ENCODE measurements around the gene SARNP. TPM values are rescaled to one million over a fixed set of nuclear protein-coding genes. Genes with fewer than 3 reads are reported as not detected.

The SARNP gene
- total and polyA plus RNA-seq, 9 of the 15 experiments (the other 6 are each of a cell fraction or from before 2014, with no cell fraction given): 70.1 to 400 (median 198) TPM

DNA sequence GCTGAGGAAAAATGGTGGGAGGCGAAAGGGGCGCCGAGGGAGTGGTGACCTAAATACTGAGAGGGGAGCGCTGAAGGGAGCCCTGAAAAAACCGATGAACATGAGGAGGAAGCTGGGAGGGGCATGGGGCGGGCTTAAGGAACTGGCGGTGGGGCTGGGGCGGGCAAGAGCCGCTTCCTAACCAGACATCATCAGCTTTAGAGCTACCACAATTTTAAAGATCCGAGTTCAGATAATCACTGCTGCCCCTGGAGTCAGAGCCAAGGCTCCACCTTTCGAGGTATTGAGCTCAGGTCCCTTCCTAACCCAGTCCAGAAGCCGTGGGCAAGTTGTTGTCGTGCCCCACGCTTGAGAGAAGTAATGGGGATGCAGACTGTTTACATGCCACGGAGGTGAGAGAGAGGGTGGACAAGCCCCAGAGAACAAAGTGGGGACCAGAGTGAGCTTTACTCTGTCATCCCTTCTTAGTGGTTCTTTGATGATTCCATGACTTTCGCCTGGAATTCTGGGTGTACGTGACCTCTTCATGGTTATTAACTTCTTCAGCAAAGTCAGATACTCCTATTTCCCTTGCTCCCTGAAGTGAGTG lies 710 bp upstream of the SARNP start (continued):
- TF ChIP-seq, protein P1, sequence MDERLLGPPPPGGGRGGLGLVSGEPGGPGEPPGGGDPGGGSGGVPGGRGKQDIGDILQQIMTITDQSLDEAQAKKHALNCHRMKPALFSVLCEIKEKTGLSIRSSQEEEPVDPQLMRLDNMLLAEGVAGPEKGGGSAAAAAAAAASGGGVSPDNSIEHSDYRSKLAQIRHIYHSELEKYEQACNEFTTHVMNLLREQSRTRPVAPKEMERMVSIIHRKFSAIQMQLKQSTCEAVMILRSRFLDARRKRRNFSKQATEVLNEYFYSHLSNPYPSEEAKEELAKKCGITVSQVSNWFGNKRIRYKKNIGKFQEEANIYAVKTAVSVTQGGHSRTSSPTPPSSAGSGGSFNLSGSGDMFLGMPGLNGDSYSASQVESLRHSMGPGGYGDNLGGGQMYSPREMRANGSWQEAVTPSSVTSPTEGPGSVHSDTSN (CRISPR knock-in tag; IDR thresholded peaks at IDR 0.05; ENCODE audit: low read depth): no peak
- TF ChIP-seq, protein P1 (tag; conservative IDR thresholded peaks at IDR 0.05; ENCODE audit: low read depth): no peak
- TF ChIP-seq JUNB (CRISPR knock-in tag; conservative IDR thresholded peaks at IDR 0.05) (no peak), ZNF644 (tag; IDR thresholded peaks at IDR 0.05; ENCODE audit: low read depth) (no peak), RBM39 (optimal IDR thresholded peaks at IDR 0.05; ENCODE audit: low read depth, low read length) (no peak), NFATC3 (IDR thresholded peaks at IDR 0.05) (no peak), CHD1 (IDR thresholded peaks at IDR 0.05; ENCODE audit: low read length) (no peak), PHF20 (IDR thresholded peaks at IDR 0.05; ENCODE audit: partially characterized antibody) (peak; percentile 66), ZNF324 (CRISPR knock-in tag; IDR thresholded peaks at IDR 0.05) (no peak), ZBTB7A (IDR thresholded peaks at IDR 0.05; ENCODE audit: borderline replicate concordance, control insufficient read depth, low read depth, low read length) (0 out of 2 replicates have a peak, but pooled peaks have one; percentile 1), STAT5A (IDR thresholded peaks at IDR 0.05; ENCODE audit: borderline replicate concordance, low read length) (no peak), ZNF384 (IDR thresholded peaks at IDR 0.05; ENCODE audit: low read depth, low read length) (no peak), HDAC2 (IDR thresholded peaks at IDR 0.05) (0 out of 2 replicates have a peak, but pooled peaks have one; percentile 77)
- TF ChIP-seq, protein P2, sequence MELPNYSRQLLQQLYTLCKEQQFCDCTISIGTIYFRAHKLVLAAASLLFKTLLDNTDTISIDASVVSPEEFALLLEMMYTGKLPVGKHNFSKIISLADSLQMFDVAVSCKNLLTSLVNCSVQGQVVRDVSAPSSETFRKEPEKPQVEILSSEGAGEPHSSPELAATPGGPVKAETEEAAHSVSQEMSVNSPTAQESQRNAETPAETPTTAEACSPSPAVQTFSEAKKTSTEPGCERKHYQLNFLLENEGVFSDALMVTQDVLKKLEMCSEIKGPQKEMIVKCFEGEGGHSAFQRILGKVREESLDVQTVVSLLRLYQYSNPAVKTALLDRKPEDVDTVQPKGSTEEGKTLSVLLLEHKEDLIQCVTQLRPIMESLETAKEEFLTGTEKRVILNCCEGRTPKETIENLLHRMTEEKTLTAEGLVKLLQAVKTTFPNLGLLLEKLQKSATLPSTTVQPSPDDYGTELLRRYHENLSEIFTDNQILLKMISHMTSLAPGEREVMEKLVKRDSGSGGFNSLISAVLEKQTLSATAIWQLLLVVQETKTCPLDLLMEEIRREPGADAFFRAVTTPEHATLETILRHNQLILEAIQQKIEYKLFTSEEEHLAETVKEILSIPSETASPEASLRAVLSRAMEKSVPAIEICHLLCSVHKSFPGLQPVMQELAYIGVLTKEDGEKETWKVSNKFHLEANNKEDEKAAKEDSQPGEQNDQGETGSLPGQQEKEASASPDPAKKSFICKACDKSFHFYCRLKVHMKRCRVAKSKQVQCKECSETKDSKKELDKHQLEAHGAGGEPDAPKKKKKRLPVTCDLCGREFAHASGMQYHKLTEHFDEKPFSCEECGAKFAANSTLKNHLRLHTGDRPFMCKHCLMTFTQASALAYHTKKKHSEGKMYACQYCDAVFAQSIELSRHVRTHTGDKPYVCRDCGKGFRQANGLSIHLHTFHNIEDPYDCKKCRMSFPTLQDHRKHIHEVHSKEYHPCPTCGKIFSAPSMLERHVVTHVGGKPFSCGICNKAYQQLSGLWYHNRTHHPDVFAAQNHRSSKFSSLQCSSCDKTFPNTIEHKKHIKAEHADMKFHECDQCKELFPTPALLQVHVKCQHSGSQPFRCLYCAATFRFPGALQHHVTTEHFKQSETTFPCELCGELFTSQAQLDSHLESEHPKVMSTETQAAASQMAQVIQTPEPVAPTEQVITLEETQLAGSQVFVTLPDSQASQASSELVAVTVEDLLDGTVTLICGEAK (IDR thresholded peaks at IDR 0.05): no peak; the same call in 1 of the 2 replicates
- TF ChIP-seq, protein P2 (CRISPR knock-in tag; IDR thresholded peaks at IDR 0.05): no peak

Measured in K562 (cell line).